PC-9 (cell line): Measurements from ENCODE around the gene FOXO3.
"Not testable (repeated sequence)": the region's sequence is repeated elsewhere in the genome, so short reads cannot be mapped to it uniquely, and the experiment has no call there.

Experiments used
- EZH2 ChIP-seq: fragments of 200-600 bp; sonication (generic); IDR thresholded peaks from 2 replicates; pipeline ENCODE4 v1.8.0; 2017; ENCODE audit warnings: antibody characterized with exemption, low read depth
- TF ChIP-seq, protein P1 (sequence below): fragments of 200-600 bp; sonication (generic); conservative IDR thresholded peaks from 2 replicates; pipeline ENCODE4 v1.6.1; 2017; ENCODE audit warnings: mixed run types, antibody characterized with exemption, mild to moderate bottlenecking, moderate library complexity

DNA sequence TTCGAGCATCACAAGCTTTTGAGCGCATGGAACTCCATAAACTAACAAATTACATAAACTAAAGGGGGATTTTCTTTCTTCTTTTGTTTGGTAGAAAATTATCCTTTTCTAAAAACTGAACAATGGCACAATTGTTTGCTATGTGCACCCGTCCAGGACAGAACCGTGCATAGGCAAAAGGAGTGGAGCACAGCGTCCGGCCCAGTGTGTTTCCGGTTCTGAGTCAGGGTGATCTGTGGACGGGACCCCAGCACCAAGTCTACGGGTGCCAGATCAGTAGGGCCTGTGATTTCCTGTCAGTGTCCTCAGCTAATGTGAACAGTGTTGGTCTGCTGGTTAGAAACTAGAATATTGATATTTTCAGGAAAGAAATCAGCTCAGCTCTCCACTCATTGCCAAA, 119.6 kb downstream of the FOXO3 start:
- TF ChIP-seq, protein P1, sequence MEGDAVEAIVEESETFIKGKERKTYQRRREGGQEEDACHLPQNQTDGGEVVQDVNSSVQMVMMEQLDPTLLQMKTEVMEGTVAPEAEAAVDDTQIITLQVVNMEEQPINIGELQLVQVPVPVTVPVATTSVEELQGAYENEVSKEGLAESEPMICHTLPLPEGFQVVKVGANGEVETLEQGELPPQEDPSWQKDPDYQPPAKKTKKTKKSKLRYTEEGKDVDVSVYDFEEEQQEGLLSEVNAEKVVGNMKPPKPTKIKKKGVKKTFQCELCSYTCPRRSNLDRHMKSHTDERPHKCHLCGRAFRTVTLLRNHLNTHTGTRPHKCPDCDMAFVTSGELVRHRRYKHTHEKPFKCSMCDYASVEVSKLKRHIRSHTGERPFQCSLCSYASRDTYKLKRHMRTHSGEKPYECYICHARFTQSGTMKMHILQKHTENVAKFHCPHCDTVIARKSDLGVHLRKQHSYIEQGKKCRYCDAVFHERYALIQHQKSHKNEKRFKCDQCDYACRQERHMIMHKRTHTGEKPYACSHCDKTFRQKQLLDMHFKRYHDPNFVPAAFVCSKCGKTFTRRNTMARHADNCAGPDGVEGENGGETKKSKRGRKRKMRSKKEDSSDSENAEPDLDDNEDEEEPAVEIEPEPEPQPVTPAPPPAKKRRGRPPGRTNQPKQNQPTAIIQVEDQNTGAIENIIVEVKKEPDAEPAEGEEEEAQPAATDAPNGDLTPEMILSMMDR = not testable (repeated sequence)
- not testable (repeated sequence) for TF ChIP-seq EZH2
